SK-N-SH (cell line): ENCODE data around the gene BCL2L11.

Source experiments
- CTCF ChIP-seq: fragments of 200-600 bp; sonication (generic); IDR thresholded peaks from 2 replicates; pipeline ENCODE4 v1.6.1; 2017; ENCODE audit warnings: antibody characterized with exemption, mild to moderate bottlenecking, moderate library complexity
- GATA2 ChIP-seq: sonication (generic); formaldehyde crosslinking; IDR thresholded peaks from 2 replicates; pipeline ENCODE4 v1.5.0; 2020; ENCODE audit warnings: mild to moderate bottlenecking, missing genetic modification reagents
- POLR2AphosphoS5 ChIP-seq: IDR thresholded peaks from 2 replicates; pipeline ENCODE4 v1.6.1; 2012; ENCODE audit warnings: low read depth, low read length
- REST ChIP-seq: IDR thresholded peaks from 2 replicates; pipeline ENCODE4 v1.6.1; 2012; ENCODE audit warnings: mild to moderate bottlenecking, low read depth, low read length, moderate library complexity
- SMC3 ChIP-seq: IDR thresholded peaks from 2 replicates; pipeline ENCODE4 v1.6.1; 2012; ENCODE audit warnings: low read depth, low read length, improper control_type of control experiment

- TF ChIP-seq CTCF (no peak), REST (no peak), SMC3 (no peak), POLR2AphosphoS5 (no peak), GATA2 (CRISPR knock-in tag) (no peak)
These were observed 52.6 kb downstream of the BCL2L11 start for GRCh38 chr2:111173338-111173737.
